Subcutaneous adipose tissue (tissue), 4 donors: ENCODE results near the gene PARD3. TPM values are rescaled to one million over a fixed set of nuclear protein-coding genes. Genes with fewer than 3 reads are reported as not detected.

Experiments
- CTCF ChIP-seq: fragments of 450-650 bp; IDR thresholded peaks from one replicate; pipeline ENCODE4 v1.5.1; 2016; ENCODE audit warnings: low read depth, mild to moderate bottlenecking, control low read depth, antibody characterized with exemption, moderate library complexity
- total RNA-seq, 4 donors: library from RNA; depleted of rRNA; stranded (reverse); fragments of >200 nt; gene quantifications; one replicate each; pipeline ENCODE4 v1.1.0, GENCODE V29; 2016

The PARD3 gene
- total RNA-seq, 4 donors from 2014 or later, result 39.4 to 70.3 (median 45.0) TPM

- TF ChIP-seq CTCF, result no peak
These were observed 294.6 kb downstream of the PARD3 start for GRCh38 chr10:34520510-34520909.

- no peak for TF ChIP-seq CTCF
These were observed 295.0 kb downstream of the PARD3 start for GRCh38 chr10:34520084-34520483.

GRCh38 chr10:34514290-34514689, 300.8 kb downstream of the PARD3 start:
- TF ChIP-seq CTCF, result no peak

GRCh38 chr10:34513636-34514035, 301.5 kb downstream of the PARD3 start:
- TF ChIP-seq CTCF, result no peak

- no peak for TF ChIP-seq CTCF
These were observed 307.9 kb downstream of the PARD3 start for GRCh38 chr10:34507217-34507616.

- no peak for TF ChIP-seq CTCF
These were observed 308.3 kb downstream of the PARD3 start for GRCh38 chr10:34506786-34507185.

GRCh38 chr10:34505338-34505737, 309.8 kb downstream of the PARD3 start:
- no peak for TF ChIP-seq CTCF
